Fibroblast of lung (primary cell): ENCODE data around the gene ZBED3. TPM values are rescaled to one million over a fixed set of nuclear protein-coding genes. Genes with fewer than 3 reads are reported as not detected.
A peak's percentile ranks its signal among the peaks of the same experiment; 100 is the strongest.

Experiments
- DNase-seq, 2 donors: peaks; one replicate each; pipeline versions ENCODE4 v3.0.0 to v3.0.0-alpha.2; 2010; ENCODE audit warnings: low read depth in 2 of 2
- H2AFZ ChIP-seq: 2 replicates; pipeline ENCODE4 v1.5.1; 2012; ENCODE audit warnings: low read length, control low read depth, inconsistent platforms
- H3K27ac ChIP-seq: 2 replicates; pipeline ENCODE4 v1.5.1; 2011; ENCODE audit warnings: low read length, control low read depth; ENCODE audit not compliant: insufficient read depth
- H3K27me3 ChIP-seq: 2 replicates; pipeline ENCODE4 v1.5.1; 2011; ENCODE audit warnings: mild to moderate bottlenecking, low read length; ENCODE audit not compliant: control insufficient read depth, insufficient read depth
- H3K36me3 ChIP-seq: 2 replicates; pipeline ENCODE4 v1.5.1; 2011; ENCODE audit warnings: low read length; ENCODE audit not compliant: control insufficient read depth, insufficient read depth
- H3K4me1 ChIP-seq: 2 replicates; pipeline ENCODE4 v1.5.1; 2011; ENCODE audit warnings: low read length; ENCODE audit not compliant: control insufficient read depth, insufficient read depth; ENCODE audit errors: extremely low read depth
- H3K4me2 ChIP-seq: 2 replicates; pipeline ENCODE4 v1.5.1; 2011; ENCODE audit warnings: low read length, control low read depth; ENCODE audit not compliant: insufficient read depth; ENCODE audit errors: extremely low read depth
- H3K4me3 ChIP-seq, 4 experiments: fragments of 200-600 bp in 1 of 4; sonication (generic) in 1 of 4; replicated peaks in 1 of 4; 2 replicates each; pipeline ENCODE4 v1.5.1; 2011 to 2016; ENCODE audit warnings: low read length in 4 of 4, low read depth in 3 of 4, mild to moderate bottlenecking in 3 of 4, control low read depth in 2 of 4, inconsistent platforms in 1 of 4, mixed read lengths in 1 of 4; ENCODE audit not compliant: insufficient read depth in 1 of 4; ENCODE audit errors: control extremely low read depth in 1 of 4
- H3K79me2 ChIP-seq: 2 replicates; pipeline ENCODE4 v1.5.1; 2012; ENCODE audit warnings: mild to moderate bottlenecking, low read length, inconsistent platforms; ENCODE audit not compliant: control insufficient read depth, insufficient read depth
- H3K9ac ChIP-seq: 2 replicates; pipeline ENCODE4 v1.5.1; 2011; ENCODE audit warnings: mild to moderate bottlenecking, low read length, control low read depth; ENCODE audit not compliant: insufficient read depth
- H3K9me3 ChIP-seq: 2 replicates; pipeline ENCODE4 v1.5.1; 2012; ENCODE audit warnings: low read depth, low read length; ENCODE audit not compliant: control insufficient read depth, insufficient read depth
- H4K20me1 ChIP-seq: 2 replicates; pipeline ENCODE4 v1.5.1; 2011; ENCODE audit warnings: low read length; ENCODE audit not compliant: control insufficient read depth, insufficient read depth; ENCODE audit errors: extremely low read depth
- CTCF ChIP-seq, 2 donors: IDR thresholded peaks in 1 of 2; conservative IDR thresholded peaks in 1 of 2; 1 replicate in 1 of 2; 2 replicates in 1 of 2; pipeline ENCODE4 v1.5.1; 2011 to 2012; ENCODE audit warnings: low read length in 2 of 2, control low read depth in 1 of 2, inconsistent platforms in 1 of 2, low read depth in 1 of 2, mild to moderate bottlenecking in 1 of 2
- EZH2 ChIP-seq: IDR thresholded peaks from 2 replicates; pipeline ENCODE4 v1.5.1; 2012; ENCODE audit warnings: low read length, control low read depth, mild to moderate bottlenecking; ENCODE audit errors: missing control alignments
- polyA plus RNA-seq, 2 donors: library from polyadenylated mRNA; depleted of rRNA in 1 of 2; stranded (reverse) in 1 of 2; unstranded in 1 of 2; fragments of >200 nt; gene quantifications; 2 replicates each; pipeline ENCODE4 v1.2.1, GENCODE V29; 2011 to 2012; ENCODE audit warnings: missing spikeins in 1 of 2
- total RNA-seq: library from RNA; depleted of rRNA; stranded (reverse); fragments of >200 nt; gene quantifications from 2 replicates; pipeline ENCODE4 v1.2.1, GENCODE V29; 2014

Gene ZBED3
- total and polyA plus RNA-seq, 2 donors (not counting 1 experiment from before 2014, with no cell fraction given): 1.7 to 3.0 TPM

GRCh38 chr5:77104813-77105212, 17.7 kb upstream of the ZBED3 start:
- no peak for DNase-seq
- Histone ChIP-seq H3K4me3 (no peak overlapping the region), H4K20me1 (peaks cover 2% of the 10 kb centered on the region), H3K4me2 (no peak overlapping the region), H3K9ac (no peak overlapping the region), H3K79me2 (no peaks in the 10 kb centered on the region), H3K36me3 (no peaks in the 10 kb centered on the region), H3K4me1 (no peaks in the 10 kb centered on the region), H3K27ac (no peak overlapping the region), H2AFZ (no peak overlapping the region), H3K9me3 (no peaks in the 10 kb centered on the region), H3K27me3 (no peaks in the 10 kb centered on the region)
- no peak for TF ChIP-seq CTCF (conservative IDR thresholded peaks at IDR 0.05 in 1 of 2, IDR thresholded peaks at IDR 0.05 in 1 of 2; ENCODE audit: low read depth in 1 of 2, low read length in 2 of 2)

- Histone ChIP-seq H3K27me3 (no peaks in the 10 kb centered on the region), H3K27ac (no peak overlapping the region), H3K4me3 (no peak overlapping the region), H3K9me3 (no peaks in the 10 kb centered on the region), H3K36me3 (no peaks in the 10 kb centered on the region), H3K4me1 (no peaks in the 10 kb centered on the region), H3K79me2 (no peaks in the 10 kb centered on the region), H4K20me1 (peaks cover 2% of the 10 kb centered on the region), H3K4me2 (no peak overlapping the region), H2AFZ (no peak overlapping the region), H3K9ac (no peak overlapping the region)
- TF ChIP-seq CTCF (conservative IDR thresholded peaks at IDR 0.05 in 1 of 2, IDR thresholded peaks at IDR 0.05 in 1 of 2; ENCODE audit: low read depth in 1 of 2, low read length in 2 of 2) (no peak), EZH2 (no peak)
- DNase-seq: peak in 1 of 2 donors; percentile 65
Observed at GRCh38 chr5:77103457-77103856, 16.4 kb upstream of the ZBED3 start.

GRCh38 chr5:77102549-77102948, 15.5 kb upstream of the ZBED3 start:
- H2AFZ ChIP-seq: no peak overlapping the region
- H3K9ac ChIP-seq: no peak overlapping the region

More at GRCh38 chr5:77102549-77102948, 15.5 kb upstream of the ZBED3 start:
- no peaks in the 10 kb centered on the region for H3K27me3 ChIP-seq
- no peaks in the 10 kb centered on the region for H3K4me1 ChIP-seq
- no peak overlapping the region for H3K4me2 ChIP-seq
- no peak overlapping the region for H3K4me3 ChIP-seq
- no peak for DNase-seq
- H4K20me1 ChIP-seq: peaks cover 2% of the 10 kb centered on the region
- H3K36me3 ChIP-seq: no peaks in the 10 kb centered on the region
- no peaks in the 10 kb centered on the region for H3K9me3 ChIP-seq
- H3K27ac ChIP-seq: no peak overlapping the region
- TF ChIP-seq CTCF (conservative IDR thresholded peaks at IDR 0.05 in 1 of 2, IDR thresholded peaks at IDR 0.05 in 1 of 2; ENCODE audit: low read depth in 1 of 2, low read length in 2 of 2) (no peak), EZH2 (no peak)
- H3K79me2 ChIP-seq: no peaks in the 10 kb centered on the region
